Psoas muscle (tissue), 8 donors: ENCODE measurements around the gene ITGB8. TPM values are rescaled to one million over a fixed set of nuclear protein-coding genes. Genes with fewer than 3 reads are reported as not detected.

ENCODE experiments used
- ATAC-seq, 4 donors: fragments of 200-7000 bp; cut with Tn5 transposase; one replicate each; pipeline ENCODE4 v1.9.1; 2020; ENCODE audit warnings: moderate library complexity in 3 of 4, mild to moderate bottlenecking in 2 of 4
- DNase-seq, 2 donors: peaks; one replicate each; pipeline ENCODE4 v3.0.0-alpha.2; 2020
- H3K27ac ChIP-seq: fragments of 200-600 bp; one replicate; pipeline ENCODE4 v1.8.0; 2022
- H3K27me3 ChIP-seq, 3 donors: fragments of 200-600 bp in 1 of 3; one replicate each; pipeline versions ENCODE4 v1.6.1 to v1.8.0; 2013 to 2022; ENCODE audit warnings: low read length in 2 of 3, mild to moderate bottlenecking in 2 of 3, moderate library complexity in 1 of 3; ENCODE audit not compliant: insufficient read depth in 3 of 3
- H3K36me3 ChIP-seq, 2 donors: fragments of 200-600 bp in 1 of 2; one replicate each; pipeline versions ENCODE4 v1.6.1 to v1.8.0; 2013 to 2022; ENCODE audit warnings: low read depth in 1 of 2, mild to moderate bottlenecking in 1 of 2, moderate library complexity in 1 of 2; ENCODE audit not compliant: insufficient read depth in 1 of 2
- H3K4me1 ChIP-seq: fragments of 200-600 bp; one replicate; pipeline ENCODE4 v1.8.0; 2022
- H3K4me3 ChIP-seq: fragments of 200-600 bp; one replicate; pipeline ENCODE4 v1.8.0; 2022; ENCODE audit warnings: mild to moderate bottlenecking
- H3K9me3 ChIP-seq: fragments of 200-600 bp; one replicate; pipeline ENCODE4 v1.8.0; 2022
- WGBS, 3 donors: extraction: QIAGEN DNeasy Blood & Tissue Kit; methylation state at CpG; one replicate each; pipeline versions ENCODE4 v1.1.6 to v1.1.7; 2013; 5-methylcytosine and 5-hydroxymethylcytosine counted together
- intact Hi-C, 2 donors: fragments of 100-400 bp; cut with DNase I; formaldehyde crosslinking; loops; one replicate each; pipeline versions ENCODE4 v1.11.0 to v1.14.2; 2022
- polyA plus RNA-seq, 3 donors: library from polyadenylated mRNA; stranded (reverse); fragments of 200-250 nt; gene quantifications; one replicate each; pipeline ENCODE4 v1.2.3, GENCODE V29; 2013
- total RNA-seq, 4 donors: library from RNA; stranded (reverse); fragmentation: NEBNext Ultra II Directional in 2 of 4; extraction: Animal tissue kit (Norgen Biotek cat#: 25700) in 2 of 4; gene quantifications; one replicate each; pipeline versions ENCODE4 v1.2.1 to v1.2.4, GENCODE V29; 2021 to 2023
- TF ChIP-seq, protein P1 (sequence below): fragments of 200-600 bp; IDR thresholded peaks from one replicate; pipeline ENCODE4 v1.8.0; 2022; ENCODE audit warnings: antibody characterized with exemption
- donor health status: healthy with polysubstance abuse.
- donor health status: DM: no; HTN: no; CAD: no; lungs with moderate emphysema.
- donor health status: Bipolar disorder and iron deficiency.
- donor health status: healthy.
- donor health status: DM: yes; HTN: yes; CAD: no.
- donor health status: DM: no; HTN: no; CAD: no.
- donor health status: DM: no; HTN: no; CAD: no.
- donor health status: DM: yes; HTN: yes; CAD: no.

Gene ITGB8
- total and polyA plus RNA-seq, 7 donors: 0.04 to 0.60 (median 0.12) TPM

DNA sequence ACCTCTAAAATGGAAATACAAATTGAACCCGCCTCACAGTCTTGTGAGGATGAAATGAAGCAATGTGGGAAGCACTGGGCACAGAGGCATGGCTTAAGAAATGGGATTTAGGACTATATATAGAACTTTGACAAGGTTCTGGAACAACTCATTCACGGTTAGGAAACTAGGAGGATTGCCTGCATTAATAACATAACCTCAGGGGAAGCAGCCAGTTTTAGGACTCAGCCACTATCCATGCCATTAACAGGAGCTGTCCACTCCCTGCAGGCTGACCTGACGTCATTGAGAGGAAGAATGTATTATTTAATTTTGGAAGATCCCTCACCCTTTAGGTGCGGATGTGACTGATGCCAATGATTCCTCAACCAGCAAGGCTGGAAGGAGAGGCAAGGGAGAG is 34.8 kb downstream of the ITGB8 start:
- H3K4me1 ChIP-seq: no peaks in the 10 kb centered on the region
- intact Hi-C loops: no loop called here
- no peak overlapping the region for H3K4me3 ChIP-seq
- TF ChIP-seq, protein P1, sequence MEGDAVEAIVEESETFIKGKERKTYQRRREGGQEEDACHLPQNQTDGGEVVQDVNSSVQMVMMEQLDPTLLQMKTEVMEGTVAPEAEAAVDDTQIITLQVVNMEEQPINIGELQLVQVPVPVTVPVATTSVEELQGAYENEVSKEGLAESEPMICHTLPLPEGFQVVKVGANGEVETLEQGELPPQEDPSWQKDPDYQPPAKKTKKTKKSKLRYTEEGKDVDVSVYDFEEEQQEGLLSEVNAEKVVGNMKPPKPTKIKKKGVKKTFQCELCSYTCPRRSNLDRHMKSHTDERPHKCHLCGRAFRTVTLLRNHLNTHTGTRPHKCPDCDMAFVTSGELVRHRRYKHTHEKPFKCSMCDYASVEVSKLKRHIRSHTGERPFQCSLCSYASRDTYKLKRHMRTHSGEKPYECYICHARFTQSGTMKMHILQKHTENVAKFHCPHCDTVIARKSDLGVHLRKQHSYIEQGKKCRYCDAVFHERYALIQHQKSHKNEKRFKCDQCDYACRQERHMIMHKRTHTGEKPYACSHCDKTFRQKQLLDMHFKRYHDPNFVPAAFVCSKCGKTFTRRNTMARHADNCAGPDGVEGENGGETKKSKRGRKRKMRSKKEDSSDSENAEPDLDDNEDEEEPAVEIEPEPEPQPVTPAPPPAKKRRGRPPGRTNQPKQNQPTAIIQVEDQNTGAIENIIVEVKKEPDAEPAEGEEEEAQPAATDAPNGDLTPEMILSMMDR: no peak
- no peaks in the 10 kb centered on the region for H3K36me3 ChIP-seq
- 58 to 72% (median 69%) methylated on average over 4 of the region's 4 CpGs for WGBS, 3 donors
- peaks cover 0 to 4% (median 0%) of the 10 kb centered on the region in 3 donors for H3K27me3 ChIP-seq
- no peak overlapping the region for H3K27ac ChIP-seq
- ATAC-seq (no peak), DNase-seq (no peak)
- H3K9me3 ChIP-seq: no peaks in the 10 kb centered on the region

DNA sequence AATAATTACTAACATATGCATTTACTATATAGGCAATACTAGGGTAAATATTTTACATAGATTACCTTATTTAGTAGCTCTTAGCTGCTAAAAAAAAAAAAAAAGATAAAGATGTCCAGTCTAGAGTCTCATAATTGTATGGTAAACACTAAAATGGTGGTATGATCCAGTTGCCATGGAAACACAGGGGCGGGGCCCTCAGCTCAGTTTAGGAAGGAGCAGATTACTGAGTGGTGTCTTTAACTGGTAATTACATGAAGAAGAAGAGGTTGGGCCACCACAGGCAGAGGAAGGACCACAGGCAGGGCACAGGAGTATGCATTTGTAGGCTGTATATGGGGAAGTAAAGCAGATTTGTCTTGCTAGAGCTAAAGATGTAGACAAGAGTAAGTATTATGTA is 43.7 kb downstream of the ITGB8 start:
- H3K4me3 ChIP-seq: no peak overlapping the region
- no peaks in the 10 kb centered on the region for H3K27me3 ChIP-seq
- DNase-seq (no peak), ATAC-seq (no peak)
- H3K27ac ChIP-seq: no peak overlapping the region
- WGBS, 3 donors: 85 to 90% (median 86%) methylated on average over 1 of the region's 1 CpG
- no peaks in the 10 kb centered on the region for H3K4me1 ChIP-seq
- no peaks in the 10 kb centered on the region for H3K9me3 ChIP-seq
- TF ChIP-seq, protein P1: no peak
- no peaks in the 10 kb centered on the region for H3K36me3 ChIP-seq
- intact Hi-C loops: no loop called here

DNA sequence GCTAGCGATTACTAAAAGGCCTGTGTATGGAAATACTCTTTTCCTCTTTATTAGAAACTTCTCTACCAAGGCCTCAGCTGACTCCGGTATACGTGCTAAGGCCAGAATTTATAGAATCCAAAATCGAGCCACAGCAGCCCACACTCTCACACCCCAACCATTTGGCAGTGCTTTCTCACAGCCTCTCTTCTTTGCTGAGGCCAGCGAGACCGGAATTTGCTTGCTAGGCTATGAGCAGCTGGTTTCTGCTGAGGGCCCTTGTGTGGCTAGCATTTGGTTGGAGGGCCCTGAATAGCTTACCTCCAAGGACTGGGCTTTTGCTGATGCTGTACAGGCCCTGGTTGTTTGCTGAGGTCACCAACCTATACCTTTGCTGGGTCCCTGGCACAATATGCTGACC is 46.1 kb downstream of the ITGB8 start:
- WGBS, 3 donors: 78 to 84% (median 80%) methylated on average over 6 of the region's 6 CpGs
- Histone ChIP-seq H3K4me1 (no peaks in the 10 kb centered on the region), H3K4me3 (no peak overlapping the region), H3K27me3 (no peaks in the 10 kb centered on the region), H3K9me3 (no peaks in the 10 kb centered on the region), H3K36me3 (no peaks in the 10 kb centered on the region), H3K27ac (no peak overlapping the region)
- intact Hi-C loops: no loop called here
- TF ChIP-seq, protein P1: no peak
- no peak for DNase-seq
- ATAC-seq: no peak

DNA sequence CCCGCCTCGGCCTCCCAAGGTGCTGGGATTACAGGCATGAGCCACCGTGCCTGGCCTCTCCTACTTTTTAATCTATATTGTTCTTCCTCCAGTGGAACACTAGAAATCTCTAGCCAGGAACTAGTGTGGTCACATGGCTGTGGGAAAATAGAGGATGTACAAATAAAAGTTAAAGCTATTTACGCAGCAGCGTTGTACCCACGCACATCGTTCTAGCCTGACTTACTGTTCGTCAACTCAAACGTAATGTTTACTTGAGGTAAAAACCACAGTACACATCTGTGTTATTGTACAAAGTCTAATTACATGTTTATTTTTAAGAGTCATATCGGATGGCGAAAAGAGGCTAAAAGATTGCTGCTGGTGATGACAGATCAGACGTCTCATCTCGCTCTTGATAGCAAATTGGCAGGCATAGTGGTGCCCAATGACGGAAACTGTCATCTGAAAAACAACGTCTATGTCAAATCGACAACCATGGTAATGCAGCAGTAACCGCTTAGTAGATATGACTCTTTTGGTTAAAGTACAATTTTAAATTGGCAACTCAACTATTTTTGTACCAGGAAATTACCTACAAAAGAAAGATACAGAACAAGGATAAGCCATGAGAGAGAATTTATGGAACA is 50.8 kb downstream of the ITGB8 start:
- Histone ChIP-seq H3K4me3 (no peak overlapping the region), H3K4me1 (no peaks in the 10 kb centered on the region), H3K9me3 (no peaks in the 10 kb centered on the region), H3K36me3 (no peaks in the 10 kb centered on the region), H3K27ac (no peak overlapping the region), H3K27me3 (no peaks in the 10 kb centered on the region)
- TF ChIP-seq, protein P1: no peak
- no peak for DNase-seq
- no peak for ATAC-seq
- 90 to 96% (median 95%) methylated on average over 16 to 17 of the region's 17 CpGs for WGBS, 3 donors
- intact Hi-C loops: no loop called here

DNA sequence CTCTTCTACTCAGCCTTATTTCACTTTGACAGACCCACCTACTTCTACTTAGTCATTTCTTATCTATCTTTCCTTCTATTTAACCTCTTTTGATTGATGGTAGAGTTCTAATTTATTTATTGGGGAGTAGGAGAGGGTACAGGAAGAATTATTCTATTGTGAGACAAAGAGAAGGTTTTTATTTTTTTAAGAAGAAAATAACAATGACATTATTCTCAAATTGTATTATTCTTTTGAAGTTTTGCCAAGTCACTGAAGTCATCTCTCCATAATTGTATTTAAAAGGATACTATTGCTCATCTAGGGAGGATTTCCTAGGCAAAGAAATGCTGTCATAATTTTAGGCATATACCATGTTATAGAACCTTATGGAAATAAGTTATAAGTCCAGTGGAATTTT is 52.7 kb downstream of the ITGB8 start:
- Histone ChIP-seq H3K4me3 (no peak overlapping the region), H3K27ac (no peak overlapping the region), H3K27me3 (no peaks in the 10 kb centered on the region), H3K36me3 (no peaks in the 10 kb centered on the region), H3K4me1 (no peaks in the 10 kb centered on the region), H3K9me3 (no peaks in the 10 kb centered on the region)
- intact Hi-C loops: no loop called here
- DNase-seq: no peak
- ATAC-seq: no peak
- TF ChIP-seq, protein P1: no peak
